SK-N-SH (cell line): ENCODE results near the gene USP46. TPM values are rescaled to one million over a fixed set of nuclear protein-coding genes. Genes with fewer than 3 reads are reported as not detected.
A peak's percentile ranks its signal among the peaks of the same experiment; 100 is the strongest.

Source experiments
- CHD2 ChIP-seq: fragments of 150-350 bp; IDR thresholded peaks from 2 replicates; pipeline ENCODE4 v1.6.1; 2018; ENCODE audit warnings: low read length; ENCODE audit not compliant: partially characterized antibody
- CTCF ChIP-seq: fragments of 200-600 bp; sonication (generic); IDR thresholded peaks from 2 replicates; pipeline ENCODE4 v1.6.1; 2017; ENCODE audit warnings: antibody characterized with exemption, mild to moderate bottlenecking, moderate library complexity
- EZH2phosphoT487 ChIP-seq: fragments of 200-600 bp; sonication (generic); IDR thresholded peaks from 2 replicates; pipeline ENCODE4 v1.6.1; 2017; ENCODE audit warnings: low read depth, mixed run types, mild to moderate bottlenecking, antibody characterized with exemption, moderate library complexity, borderline replicate concordance
- FOSL2 ChIP-seq: IDR thresholded peaks from 2 replicates; pipeline ENCODE4 v1.4.0; 2012; ENCODE audit warnings: low read depth, mild to moderate bottlenecking, moderate library complexity, borderline replicate concordance
- IRF3 ChIP-seq: fragments of 150-350 bp; IDR thresholded peaks from 2 replicates; pipeline ENCODE4 v1.6.1; 2016; ENCODE audit warnings: mild to moderate bottlenecking, low read depth, low read length
- JUND ChIP-seq: IDR thresholded peaks from 2 replicates; pipeline ENCODE4 v1.4.0; 2012
- MEF2A ChIP-seq: IDR thresholded peaks from 2 replicates; pipeline ENCODE4 v1.4.0; 2012; ENCODE audit warnings: low read depth, borderline replicate concordance
- REST ChIP-seq: IDR thresholded peaks from 2 replicates; pipeline ENCODE4 v1.6.1; 2012; ENCODE audit warnings: mild to moderate bottlenecking, low read depth, low read length, moderate library complexity
- SMC3 ChIP-seq: IDR thresholded peaks from 2 replicates; pipeline ENCODE4 v1.6.1; 2012; ENCODE audit warnings: low read depth, low read length, improper control_type of control experiment
- polyA plus RNA-seq, 3 experiments: library from polyadenylated mRNA; depleted of rRNA; stranded (reverse); fragments of >200 nt; gene quantifications; 2 replicates each; pipeline ENCODE4 v1.2.3, GENCODE V29; 2012

Gene USP46
- polyA plus RNA-seq, 1 of the 3 experiments (the other 2 are of a cell fraction) = 4.5 TPM

GRCh38 chr4:52545099-52546069 lies 113.7 kb downstream of the USP46 start (continued):
- TF ChIP-seq CHD2 (peak; percentile 57), EZH2phosphoT487 (no peak), MEF2A (no peak), JUND (no peak), CTCF (peak; percentile 96), SMC3 (peak; percentile 94), FOSL2 (no peak), IRF3 (no peak), REST (no peak)

Other genes starting within 250 kb of the USP46 start
- 0.05 and 0.06 TPM in 2 replicates for gene ERVMER34-1, start 92.1 kb upstream of the USP46 start, polyA plus RNA-seq (2012; rRNA removed)
- 0.54 and 1.2 TPM in 2 replicates for gene RASL11B, start 203.0 kb upstream of the USP46 start, polyA plus RNA-seq (2012; rRNA removed)